DOHH2 (cell line): ENCODE measurements around the gene MICAL3.

ENCODE experiments used
- H3F3A ChIP-seq: fragments of 200-600 bp; sonication (generic), shearing (Covaris generic); 2 replicates; pipeline ENCODE4 v1.6.0; 2016; ENCODE audit warnings: antibody characterized with exemption, mild to moderate bottlenecking; ENCODE audit not compliant: control insufficient read depth, insufficient read depth
- H3K27ac ChIP-seq: fragments of 200-600 bp; sonication (generic); 2 replicates; pipeline ENCODE4 v1.5.1; 2014; ENCODE audit warnings: low read depth, mild to moderate bottlenecking, low read length, moderate library complexity
- H3K27me3 ChIP-seq: fragments of 200-600 bp; sonication (generic); 2 replicates; pipeline ENCODE4 v1.6.1; 2014; ENCODE audit warnings: mild to moderate bottlenecking, low read length, mixed read lengths; ENCODE audit not compliant: control insufficient read depth
- H3K36me3 ChIP-seq: fragments of 200-600 bp; sonication (generic); 2 replicates; pipeline ENCODE4 v1.6.1; 2014; ENCODE audit warnings: mild to moderate bottlenecking, low read length, moderate library complexity, mixed read lengths; ENCODE audit not compliant: control insufficient read depth
- H3K4me1 ChIP-seq: fragments of 200-600 bp; sonication (generic); 2 replicates; pipeline ENCODE4 v1.6.1; 2014; ENCODE audit warnings: mild to moderate bottlenecking, low read length, mixed read lengths; ENCODE audit not compliant: control insufficient read depth
- H3K4me2 ChIP-seq: fragments of 200-600 bp; sonication (generic); 2 replicates; pipeline ENCODE4 v1.6.0; 2014; ENCODE audit warnings: mild to moderate bottlenecking, low read length, moderate library complexity
- H3K4me3 ChIP-seq: fragments of 200-600 bp; sonication (generic); 2 replicates; pipeline ENCODE4 v1.5.1; 2014; ENCODE audit warnings: mild to moderate bottlenecking, low read length, mixed read lengths
- H3K79me2 ChIP-seq: fragments of 200-600 bp; sonication (generic); 2 replicates; pipeline ENCODE4 v1.6.1; 2014; ENCODE audit warnings: mild to moderate bottlenecking, low read length, mixed read lengths; ENCODE audit not compliant: control insufficient read depth
- H3K9me2 ChIP-seq: fragments of 200-600 bp; sonication (generic); replicated peaks from 2 replicates; pipeline ENCODE4 v1.6.1; 2014; ENCODE audit warnings: mild to moderate bottlenecking, low read length, mixed read lengths; ENCODE audit not compliant: control insufficient read depth
- H3K9me3 ChIP-seq: fragments of 200-600 bp; sonication (generic); 2 replicates; pipeline ENCODE4 v1.6.1; 2014; ENCODE audit warnings: antibody characterized with exemption, low read length, mixed read lengths; ENCODE audit not compliant: control insufficient read depth, insufficient read depth
- H4K20me1 ChIP-seq: fragments of 200-600 bp; sonication (generic); 2 replicates; pipeline ENCODE4 v1.6.0; 2014; ENCODE audit warnings: low read depth, mild to moderate bottlenecking, antibody characterized with exemption, low read length, moderate library complexity; ENCODE audit not compliant: control insufficient read depth, insufficient read depth
- CTCF ChIP-seq: fragments of 200-600 bp; sonication (generic); IDR thresholded peaks from one replicate; pipeline ENCODE4 v1.5.1; 2014; ENCODE audit warnings: antibody characterized with exemption, mild to moderate bottlenecking, low read depth, low read length; ENCODE audit not compliant: poor library complexity, severe bottlenecking
- EZH2phosphoT487 ChIP-seq: fragments of 200-600 bp; sonication (generic); IDR thresholded peaks from 2 replicates; pipeline ENCODE4 v1.6.1; 2017; ENCODE audit warnings: borderline replicate concordance, mild to moderate bottlenecking, antibody characterized with exemption, low read length, moderate library complexity, mixed read lengths

MICAL3 gene

GRCh38 chr22:18067548-18068341, 43.4 kb upstream of the MICAL3 start:
- no peaks in the 10 kb centered on the region for H3K9me2 ChIP-seq
- H3K27me3 ChIP-seq, result no peaks in the 10 kb centered on the region
- TF ChIP-seq CTCF (no peak), EZH2phosphoT487 (no peak)
- peaks cover 21% of the 10 kb centered on the region for H3F3A ChIP-seq
- 0 out of 2 replicates have a peak overlapping the region, but pooled peaks have one; percentile 1 for H3K27ac ChIP-seq
- H3K9me3 ChIP-seq, result no peaks in the 10 kb centered on the region
- H4K20me1 ChIP-seq, result no peaks in the 10 kb centered on the region
- peaks cover 84% of the 10 kb centered on the region for H3K4me1 ChIP-seq
- no peaks in the 10 kb centered on the region for H3K79me2 ChIP-seq
- no peak overlapping the region for H3K4me3 ChIP-seq
- H3K36me3 ChIP-seq, result peaks cover 10% of the 10 kb centered on the region; the same call in 1 of the 2 replicates
- no peak overlapping the region; the same call in 1 of the 2 replicates for H3K4me2 ChIP-seq

- peaks cover 10% of the 10 kb centered on the region; the same call in 1 of the 2 replicates for H3K36me3 ChIP-seq
- no peaks in the 10 kb centered on the region for H4K20me1 ChIP-seq
- TF ChIP-seq CTCF (no peak), EZH2phosphoT487 (no peak)
- no peaks in the 10 kb centered on the region for H3K79me2 ChIP-seq
- peak overlapping the region; percentile 76; the same call in 1 of the 2 replicates for H3K4me2 ChIP-seq
- H3K9me2 ChIP-seq, result no peaks in the 10 kb centered on the region
- no peaks in the 10 kb centered on the region for H3K27me3 ChIP-seq
- peaks cover 21% of the 10 kb centered on the region for H3F3A ChIP-seq
- peaks cover 78% of the 10 kb centered on the region for H3K4me1 ChIP-seq
- no peak overlapping the region for H3K4me3 ChIP-seq
- no peak overlapping the region for H3K27ac ChIP-seq
- H3K9me3 ChIP-seq, result no peaks in the 10 kb centered on the region
These were observed 42.8 kb upstream of the MICAL3 start for GRCh38 chr22:18067121-18067520.

GRCh38 chr22:18066181-18066859, 42.0 kb upstream of the MICAL3 start:
- peak overlapping the region; percentile 61 for H3K4me3 ChIP-seq
- H3K4me1 ChIP-seq, result peaks cover 70% of the 10 kb centered on the region
- H3K36me3 ChIP-seq, result peaks cover 9% of the 10 kb centered on the region; the same call in 1 of the 2 replicates
- H3K4me2 ChIP-seq, result peak overlapping the region; percentile 76
- peak overlapping the region; percentile 49 for H3K27ac ChIP-seq
- H3K27me3 ChIP-seq, result no peaks in the 10 kb centered on the region
- peaks cover 21% of the 10 kb centered on the region for H3F3A ChIP-seq
- TF ChIP-seq EZH2phosphoT487, result no peak
- TF ChIP-seq CTCF, result no peak
- no peaks in the 10 kb centered on the region for H3K79me2 ChIP-seq
- no peaks in the 10 kb centered on the region for H3K9me3 ChIP-seq
- no peaks in the 10 kb centered on the region for H4K20me1 ChIP-seq
- no peaks in the 10 kb centered on the region for H3K9me2 ChIP-seq
